ENCODE data around the gene FHIT. TPM values are rescaled to one million over a fixed set of nuclear protein-coding genes. Genes with fewer than 3 reads are reported as not detected.
A peak's percentile ranks its signal among the peaks of the same experiment; 100 is the strongest.

Gene FHIT
- total RNA-seq, 1 experiment from 2014 or later = 0.87 TPM

GRCh38 chr3:60290122-60290492 is 961.1 kb downstream of the FHIT start:
- DNase-seq (ENCODE audit: low spot score) = no peak

DNA sequence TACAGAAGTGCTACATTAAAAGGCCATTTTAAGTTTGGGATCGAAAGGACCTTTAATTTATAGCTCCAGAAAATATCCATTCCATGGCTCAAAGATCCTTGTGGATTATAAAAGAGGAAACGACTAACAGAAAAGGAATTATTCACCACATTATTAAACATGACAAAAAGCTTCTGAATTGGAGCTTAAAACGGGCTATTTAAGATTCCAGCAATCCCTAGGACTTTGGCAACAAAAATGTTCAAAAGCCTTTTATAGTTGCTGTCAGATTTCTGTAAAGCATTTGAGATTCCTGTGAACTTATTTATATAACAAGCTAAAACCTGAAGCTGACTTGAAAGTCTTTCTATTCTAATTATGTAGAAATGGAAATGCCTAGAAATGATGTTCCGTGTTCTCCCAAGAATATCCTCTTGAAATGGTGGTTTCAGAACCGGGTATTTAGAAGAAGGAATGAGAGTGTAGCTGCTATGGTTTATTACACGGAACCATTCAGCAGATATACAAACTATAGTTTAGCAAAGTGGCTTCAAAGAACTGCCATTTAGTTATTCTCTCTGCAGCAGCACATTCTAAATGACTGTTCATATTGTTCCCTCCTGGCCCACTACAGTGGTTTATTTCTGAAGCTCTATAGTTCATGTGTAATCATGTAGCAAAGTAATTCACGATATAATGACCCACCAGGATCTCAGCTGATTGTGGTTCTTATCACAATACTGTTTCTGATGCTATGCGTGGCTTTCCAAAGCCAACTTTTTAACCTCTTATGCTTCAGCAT is 961.7 kb downstream of the FHIT start:
- DNase-seq (ENCODE audit: low spot score) = no peak

DNA sequence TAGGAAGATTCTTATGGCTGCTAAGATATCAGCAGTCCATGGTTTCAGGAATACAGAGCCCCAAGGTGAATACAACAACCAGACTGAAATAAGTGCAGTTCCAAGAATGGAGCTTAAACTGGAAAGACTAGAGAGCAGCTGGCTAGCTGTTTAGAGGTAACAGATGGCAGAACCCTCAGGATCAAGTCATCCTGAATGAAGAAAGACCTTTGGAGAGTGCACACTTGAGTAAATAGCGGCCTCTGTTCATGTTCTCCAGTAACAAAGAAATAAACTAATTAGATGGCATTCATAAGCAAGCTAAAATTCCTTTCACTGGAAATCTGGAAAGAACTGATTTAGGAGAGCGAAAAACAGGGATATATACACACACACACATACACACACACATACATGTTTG is 968.4 kb downstream of the FHIT start:
- no peak for DNase-seq (ENCODE audit: low spot score)

DNA sequence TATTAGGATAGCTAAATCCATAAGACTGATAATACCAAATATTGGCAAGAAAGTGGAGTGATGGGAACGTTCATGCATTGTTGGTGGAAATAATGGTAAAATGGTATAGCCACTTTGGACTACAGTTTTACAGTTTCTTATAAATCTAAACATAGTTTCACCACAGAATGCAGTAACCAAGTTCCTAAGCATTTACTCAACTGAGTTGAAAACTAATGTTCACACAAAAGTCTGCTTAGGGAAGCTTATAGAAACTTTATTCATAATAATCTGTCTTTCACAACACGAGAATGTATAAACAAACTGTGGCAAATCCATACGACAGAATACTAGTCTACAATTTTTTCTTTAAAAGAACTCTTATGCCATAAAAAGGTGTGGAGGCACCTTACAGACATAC is 969.3 kb downstream of the FHIT start:
- DNase-seq (ENCODE audit: low spot score) = no peak

- DNase-seq (ENCODE audit: low spot score) = peak; percentile 81
Measured at GRCh38 chr3:60277361-60277800, 973.9 kb downstream of the FHIT start.

DNA sequence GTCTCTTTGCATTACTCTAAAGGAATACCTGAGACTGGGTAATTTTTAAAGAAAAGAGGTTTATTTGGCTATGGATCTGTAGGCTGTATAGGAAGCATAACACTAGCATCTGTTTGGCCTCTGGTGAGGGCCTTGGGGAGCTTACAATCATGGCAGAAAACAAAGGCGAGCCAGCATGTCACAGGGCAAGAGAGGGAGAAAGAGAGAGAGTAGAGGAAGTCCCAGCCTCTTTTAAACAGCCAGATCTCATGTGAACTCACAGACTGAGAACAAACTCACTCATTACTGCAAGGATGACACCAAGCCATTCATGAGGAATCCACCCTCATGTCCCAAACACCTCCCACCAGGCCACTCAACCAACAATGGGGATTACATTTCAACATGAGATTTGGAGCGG is 974.6 kb downstream of the FHIT start:
- DNase-seq (ENCODE audit: low spot score) = no peak

GRCh38 chr3:60274646-60275045 is 976.6 kb downstream of the FHIT start:
- no peak for DNase-seq (ENCODE audit: low spot score)

DNA sequence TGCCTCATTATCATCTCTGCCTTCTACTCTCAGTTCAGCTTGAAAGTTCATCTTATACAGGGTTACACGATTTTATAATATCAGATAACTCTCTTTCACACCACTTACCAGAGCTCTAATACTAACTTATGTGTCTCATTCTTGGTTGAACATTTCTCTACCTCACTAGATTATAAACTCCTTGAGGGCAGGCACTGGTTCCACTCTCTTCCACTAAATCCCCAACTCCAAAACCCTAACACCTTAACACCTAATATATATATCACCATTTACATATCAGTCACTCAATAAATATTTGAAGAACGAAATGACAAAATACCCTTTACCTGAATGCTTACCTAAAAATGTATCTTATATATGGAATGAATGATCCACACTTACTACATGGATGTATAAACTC is 977.2 kb downstream of the FHIT start:
- no peak for DNase-seq (ENCODE audit: low spot score)

GRCh38 chr3:60269829-60270266 is 981.4 kb downstream of the FHIT start:
- no peak for DNase-seq (ENCODE audit: low spot score)

DNA sequence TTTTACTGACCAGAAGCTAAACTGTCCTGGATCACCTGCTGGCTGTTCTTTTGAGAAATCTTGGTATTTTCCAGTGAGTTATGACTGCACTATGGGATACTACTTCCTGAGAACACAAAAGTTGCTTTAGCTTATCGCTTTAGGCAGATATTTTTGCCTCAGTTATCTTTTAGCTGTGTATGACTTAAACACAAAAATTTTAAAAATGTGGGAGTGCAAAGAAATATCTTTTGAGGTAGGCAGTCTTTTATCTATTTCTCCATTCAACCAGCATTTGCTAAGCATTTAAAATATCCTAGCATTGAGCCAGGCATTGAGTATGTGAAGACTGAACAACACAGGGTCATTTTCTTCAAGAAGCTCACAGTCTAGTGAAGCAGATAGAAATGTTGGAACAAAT is 981.9 kb downstream of the FHIT start:
- DNase-seq (ENCODE audit: low spot score) = no peak

- no peak for DNase-seq (ENCODE audit: low spot score)
Measured at GRCh38 chr3:60268123-60268522, 983.1 kb downstream of the FHIT start.

- DNase-seq (ENCODE audit: low spot score) = no peak
Measured at GRCh38 chr3:60266444-60266843, 984.8 kb downstream of the FHIT start.

- DNase-seq (ENCODE audit: low spot score) = no peak
Measured at GRCh38 chr3:60263191-60263590, 988.1 kb downstream of the FHIT start.

DNA sequence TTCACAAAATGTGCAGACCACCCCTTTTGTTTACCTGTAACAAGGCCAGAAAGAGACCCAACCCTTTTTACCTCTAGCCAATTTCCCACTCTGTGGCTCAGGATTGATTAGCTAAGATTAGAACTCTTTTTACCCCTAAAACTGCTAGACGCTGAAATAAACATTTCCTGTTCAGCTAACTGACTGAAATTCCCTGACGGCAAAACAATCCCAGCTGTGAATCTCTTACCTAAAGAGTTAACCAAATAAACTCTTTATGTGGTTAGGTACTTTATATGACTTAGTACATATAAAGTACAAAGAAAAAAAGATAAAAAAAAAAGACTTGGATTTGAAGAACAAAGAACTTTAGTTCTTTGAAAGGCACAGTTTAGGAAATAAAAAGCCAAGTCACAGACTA is 988.7 kb downstream of the FHIT start:
- no peak for DNase-seq (ENCODE audit: low spot score)

DNA sequence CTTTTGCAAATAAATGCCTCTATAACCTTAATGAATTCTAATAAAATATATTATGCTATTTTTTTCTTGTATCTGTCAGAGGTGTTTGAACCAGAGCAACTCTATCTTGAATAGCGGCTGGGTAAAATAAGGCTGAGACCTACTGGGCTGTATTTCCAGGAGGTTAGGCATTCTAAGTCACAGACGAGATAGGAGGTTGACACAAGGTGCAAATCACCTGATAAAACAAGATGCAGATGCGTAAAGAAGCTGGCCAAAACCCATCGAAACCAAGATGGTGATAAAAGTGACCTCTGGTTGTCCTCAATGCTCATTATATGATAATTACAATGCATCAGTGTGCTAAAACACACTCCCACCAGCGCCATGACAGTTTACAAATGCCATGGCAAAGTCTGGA is 990.7 kb downstream of the FHIT start:
- DNase-seq (ENCODE audit: low spot score) = no peak

DNA sequence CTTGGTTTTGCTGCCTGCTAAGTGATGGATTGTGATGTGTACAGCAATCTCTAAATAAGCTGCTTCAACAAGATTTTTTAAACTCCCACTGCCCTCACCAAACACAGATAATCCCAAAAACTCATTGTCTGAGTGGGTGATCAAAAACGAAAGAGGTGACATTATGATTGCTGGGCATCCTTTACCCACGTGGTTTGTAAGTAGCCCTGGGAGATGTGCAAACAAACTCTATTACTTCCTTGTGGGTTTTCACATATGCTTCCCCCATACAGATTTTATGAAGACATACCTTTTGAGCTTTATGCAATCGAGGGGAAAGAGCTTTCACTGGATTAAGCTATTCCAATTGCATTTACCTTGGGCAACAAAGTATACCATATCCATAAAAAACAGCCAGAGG is 1000.4 kb downstream of the FHIT start:
- DNase-seq (ENCODE audit: low spot score) = no peak

DNA sequence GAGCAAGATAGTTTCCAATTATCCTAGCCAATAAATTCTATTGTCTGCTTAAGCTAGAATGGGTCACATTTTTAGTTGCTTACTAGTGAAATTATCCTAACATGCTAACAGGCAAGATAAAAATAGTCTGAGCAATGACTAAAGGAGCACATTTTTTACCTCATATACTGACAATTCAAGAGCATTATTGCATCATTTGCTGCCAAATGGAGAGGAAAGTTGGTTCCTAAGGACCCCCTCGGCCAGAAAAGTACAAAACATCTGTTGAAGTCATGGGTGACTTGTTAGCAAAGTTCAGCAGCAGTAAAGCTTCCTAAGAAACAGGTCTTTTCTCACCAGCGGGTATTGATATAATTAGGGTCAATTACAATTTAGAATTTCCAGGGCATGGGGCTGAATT is 1001.0 kb downstream of the FHIT start:
- DNase-seq (ENCODE audit: low spot score) = no peak

DNA sequence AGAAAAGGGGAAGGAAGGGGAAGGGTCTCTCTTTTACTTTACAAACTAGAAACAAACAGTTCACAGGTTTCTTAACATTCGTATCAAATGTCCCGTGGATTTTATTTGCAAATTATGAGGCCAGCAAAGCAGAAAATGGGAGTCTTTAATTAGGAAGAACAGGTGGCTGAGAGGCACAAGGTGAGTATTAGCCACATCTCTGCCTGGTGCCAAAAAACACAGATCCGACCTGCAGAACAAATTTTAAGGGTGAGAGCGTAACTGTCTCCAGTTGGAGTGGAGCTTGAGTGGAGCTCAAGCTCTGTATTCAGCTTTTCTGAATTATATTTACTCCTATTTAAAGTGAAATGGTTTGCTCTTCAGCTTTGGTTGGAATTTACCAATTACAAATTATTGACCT is 1004.9 kb downstream of the FHIT start:
- no peak for DNase-seq (ENCODE audit: low spot score)

DNA sequence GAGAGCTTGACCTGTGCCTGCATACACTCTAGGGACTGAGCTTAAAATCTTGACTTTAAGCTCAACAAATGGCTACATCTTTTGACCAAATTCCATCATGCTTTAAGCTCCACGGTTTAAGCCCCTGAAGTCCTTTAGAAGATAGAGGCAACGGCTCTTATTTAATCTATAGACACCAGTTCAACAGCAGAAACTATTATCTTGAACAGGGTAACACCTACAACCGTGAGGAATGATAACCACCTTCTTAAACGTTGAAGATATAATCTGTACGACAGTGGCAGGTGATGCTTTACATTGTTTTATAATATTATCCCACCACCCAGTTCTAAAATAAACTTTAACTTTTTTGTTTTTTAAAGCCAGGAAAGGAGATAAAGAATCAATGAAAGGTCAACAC is 1007.8 kb downstream of the FHIT start:
- DNase-seq (ENCODE audit: low spot score) = no peak

GRCh38 chr3:60240492-60240891 is 1010.8 kb downstream of the FHIT start:
- DNase-seq (ENCODE audit: low spot score) = no peak

DNA sequence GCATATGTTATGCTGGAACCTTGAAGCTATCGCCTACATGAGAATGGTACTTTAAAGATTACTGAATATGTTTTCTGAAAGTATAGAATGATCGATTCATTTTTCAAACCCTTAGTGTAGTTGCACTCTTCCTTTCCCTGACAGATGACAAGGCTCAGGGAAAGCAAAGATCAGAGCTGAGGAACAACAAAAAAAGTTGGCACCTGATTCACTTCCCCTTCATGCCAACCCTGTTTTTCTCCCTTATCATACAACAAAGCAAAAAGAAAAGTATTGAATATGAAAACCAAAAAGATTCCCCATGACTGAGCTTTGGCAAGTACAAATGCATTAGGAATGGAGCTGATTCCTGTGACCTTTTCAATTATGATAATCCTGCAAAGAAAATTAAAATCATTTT is 1012.7 kb downstream of the FHIT start:
- DNase-seq (ENCODE audit: low spot score) = no peak

GRCh38 chr3:60229502-60229901 is 1021.8 kb downstream of the FHIT start:
- DNase-seq (ENCODE audit: low spot score) = no peak

- no peak for DNase-seq (ENCODE audit: low spot score)
Measured at GRCh38 chr3:60228823-60229222, 1022.4 kb downstream of the FHIT start.

GRCh38 chr3:60226912-60227311 is 1024.3 kb downstream of the FHIT start:
- no peak for DNase-seq (ENCODE audit: low spot score)
